Liver (tissue), 3 donors: ENCODE results near the gene RASD2.

Source experiments
- REST ChIP-seq: IDR thresholded peaks from 2 replicates; pipeline ENCODE4 v1.6.1; 2016; ENCODE audit warnings: antibody characterized with exemption, mild to moderate bottlenecking
- TAF1 ChIP-seq: conservative IDR thresholded peaks from 2 replicates; pipeline ENCODE4 v1.6.1; 2016; ENCODE audit warnings: antibody characterized with exemption, mild to moderate bottlenecking
- TF ChIP-seq, protein P1 (sequence below): fragments of 150-350 bp; IDR thresholded peaks from 2 replicates; pipeline ENCODE4 v1.5.1; 2017; ENCODE audit warnings: improper control_type of control experiment, low read depth, low read length; ENCODE audit not compliant: missing input control
- donor health status: healthy.
- donor health status: healthy.

DNA sequence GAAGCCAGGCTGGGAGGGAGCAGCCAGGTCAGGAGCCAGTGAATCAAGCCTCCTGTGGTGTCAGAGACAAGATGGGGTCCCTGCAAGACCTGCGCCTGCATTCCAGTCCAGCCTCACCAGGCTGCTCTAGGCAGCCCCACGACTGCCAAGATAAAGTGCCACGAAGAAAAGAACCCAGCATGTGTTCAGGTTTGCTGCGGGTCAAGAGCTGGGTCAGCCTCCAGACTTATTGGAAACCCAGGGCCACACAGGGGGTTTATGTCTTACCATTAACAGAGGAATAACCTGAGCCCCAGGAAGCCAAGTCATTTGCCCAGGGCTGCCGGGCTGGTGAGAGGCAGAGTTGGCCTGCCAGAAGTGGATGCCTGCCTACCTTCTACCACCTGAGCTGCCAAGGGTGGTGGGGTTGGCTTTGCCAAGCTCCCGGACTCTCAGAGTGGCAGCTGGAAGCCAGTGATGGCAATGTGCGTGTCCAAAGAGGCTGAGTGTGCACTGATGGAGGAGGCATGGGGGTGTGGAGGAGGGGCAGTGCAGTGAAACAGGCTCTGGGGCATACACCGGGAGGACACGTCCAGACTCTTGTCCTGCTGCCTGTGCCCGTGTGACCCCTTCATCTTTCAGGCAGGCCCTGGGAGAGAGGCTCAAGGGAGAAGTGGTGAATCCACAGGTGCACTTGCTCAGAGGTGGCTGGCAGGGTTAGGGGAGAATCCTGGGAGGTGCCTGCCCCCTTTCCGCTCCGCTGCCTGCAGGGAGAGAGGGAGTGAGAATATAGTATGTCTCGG, 1.7 kb downstream of the RASD2 start:
- TF ChIP-seq, protein P1, sequence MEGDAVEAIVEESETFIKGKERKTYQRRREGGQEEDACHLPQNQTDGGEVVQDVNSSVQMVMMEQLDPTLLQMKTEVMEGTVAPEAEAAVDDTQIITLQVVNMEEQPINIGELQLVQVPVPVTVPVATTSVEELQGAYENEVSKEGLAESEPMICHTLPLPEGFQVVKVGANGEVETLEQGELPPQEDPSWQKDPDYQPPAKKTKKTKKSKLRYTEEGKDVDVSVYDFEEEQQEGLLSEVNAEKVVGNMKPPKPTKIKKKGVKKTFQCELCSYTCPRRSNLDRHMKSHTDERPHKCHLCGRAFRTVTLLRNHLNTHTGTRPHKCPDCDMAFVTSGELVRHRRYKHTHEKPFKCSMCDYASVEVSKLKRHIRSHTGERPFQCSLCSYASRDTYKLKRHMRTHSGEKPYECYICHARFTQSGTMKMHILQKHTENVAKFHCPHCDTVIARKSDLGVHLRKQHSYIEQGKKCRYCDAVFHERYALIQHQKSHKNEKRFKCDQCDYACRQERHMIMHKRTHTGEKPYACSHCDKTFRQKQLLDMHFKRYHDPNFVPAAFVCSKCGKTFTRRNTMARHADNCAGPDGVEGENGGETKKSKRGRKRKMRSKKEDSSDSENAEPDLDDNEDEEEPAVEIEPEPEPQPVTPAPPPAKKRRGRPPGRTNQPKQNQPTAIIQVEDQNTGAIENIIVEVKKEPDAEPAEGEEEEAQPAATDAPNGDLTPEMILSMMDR: no peak
- TF ChIP-seq REST: no peak
- no peak for TF ChIP-seq TAF1
